ENCODE measurements around the gene EEFSEC. TPM values are rescaled to one million over a fixed set of nuclear protein-coding genes. Genes with fewer than 3 reads are reported as not detected.

The EEFSEC gene
- total and polyA plus RNA-seq, 12 donors: 5.5 to 15.6 (median 10.4) TPM

GRCh38 chr3:128421966-128422365, 268.7 kb downstream of the EEFSEC start:
- Histone ChIP-seq H3K4me3 (no peak overlapping the region), H3K9me3 (replicated peaks in 1 of 3) (no peaks in the 10 kb centered on the region), H3K36me3 (replicated peaks in 1 of 2) (no peaks in the 10 kb centered on the region), H3K27me3 (no peaks in the 10 kb centered on the region), H3K27ac (no peak overlapping the region), H3K4me1 (replicated peaks in 1 of 2) (peaks cover 0 to 9% of the 10 kb centered on the region in 2 donors)
- no peak for TF ChIP-seq CTCF (IDR thresholded peaks at IDR 0.05)
- no peak for TF ChIP-seq POLR2A (IDR thresholded peaks at IDR 0.05)
- no peak for DNase-seq
- intact Hi-C loops (cut with DNase I): loop anchor here in 1 of 2 donors (10.0 kb wide), 1 partner anchor 257 kb away; no protein-coding TSS in a partner anchor
- WGBS, 4 donors: 80 to 94% (median 91%) methylated on average over 3 to 7 of the region's 7 CpGs

GRCh38 chr3:128422762-128423524, 269.7 kb downstream of the EEFSEC start:
- no peak for DNase-seq
- no peak overlapping the region for H3K4me3 ChIP-seq
- intact Hi-C loops (cut with DNase I): loop anchor here in 1 of 2 donors (10.0 kb wide), 1 partner anchor 258 kb away; no protein-coding TSS in a partner anchor
- no peaks in the 10 kb centered on the region for H3K9me3 ChIP-seq (replicated peaks in 1 of 3)
- no peaks in the 10 kb centered on the region for H3K36me3 ChIP-seq (replicated peaks in 1 of 2)
- no peak for TF ChIP-seq POLR2A (IDR thresholded peaks at IDR 0.05)
- TF ChIP-seq CTCF (IDR thresholded peaks at IDR 0.05): no peak
- H3K4me1 ChIP-seq (replicated peaks in 1 of 2): peaks cover 0 to 9% of the 10 kb centered on the region in 2 donors
- H3K27ac ChIP-seq: no peak overlapping the region
- WGBS, 4 donors: 85 to 91% (median 91%) methylated on average over 3 of the region's 3 CpGs
- no peaks in the 10 kb centered on the region for H3K27me3 ChIP-seq

GRCh38 chr3:128423525-128424147, 270.4 kb downstream of the EEFSEC start:
- Histone ChIP-seq H3K27ac (no peak overlapping the region), H3K27me3 (no peaks in the 10 kb centered on the region), H3K9me3 (replicated peaks in 1 of 3) (no peaks in the 10 kb centered on the region), H3K36me3 (replicated peaks in 1 of 2) (no peaks in the 10 kb centered on the region), H3K4me1 (replicated peaks in 1 of 2) (peaks cover 0 to 9% of the 10 kb centered on the region in 2 donors), H3K4me3 (no peak overlapping the region)
- WGBS, 4 donors: 89 to 96% (median 91%) methylated on average over 4 to 7 of the region's 7 CpGs
- intact Hi-C loops (cut with DNase I): loop anchor here in 1 of 2 donors (10.0 kb wide), 1 partner anchor 259 kb away; no protein-coding TSS in a partner anchor
- DNase-seq: no peak
- TF ChIP-seq POLR2A (IDR thresholded peaks at IDR 0.05) (no peak), CTCF (IDR thresholded peaks at IDR 0.05) (no peak)

- no peaks in the 10 kb centered on the region for H3K36me3 ChIP-seq (replicated peaks in 1 of 2)
- peak in 3 of 7 donors; percentile 26 to 64 (median 33) for DNase-seq
- intact Hi-C loops (cut with DNase I): loop anchor here (5.0 to 10.0 kb wide), 3 partner anchors 73 to 260 kb away; no protein-coding TSS in a partner anchor
- H3K27ac ChIP-seq: no peak overlapping the region
- whole genome bisulfite sequencing, 4 donors: 70 to 73% (median 71%) methylated on average over 14 of the region's 14 CpGs
- TF ChIP-seq POLR2A (IDR thresholded peaks at IDR 0.05): no peak
- TF ChIP-seq CTCF (IDR thresholded peaks at IDR 0.05): no peak
- H3K9me3 ChIP-seq (replicated peaks in 1 of 3): no peaks in the 10 kb centered on the region
- H3K27me3 ChIP-seq: no peaks in the 10 kb centered on the region
- peaks cover 0 to 9% of the 10 kb centered on the region in 2 donors for H3K4me1 ChIP-seq (replicated peaks in 1 of 2)
- H3K4me3 ChIP-seq: no peak overlapping the region
Measured at GRCh38 chr3:128424508-128425069, 271.3 kb downstream of the EEFSEC start.

Measured in adrenal gland (tissue), 12 donors.